Neutrophil (primary cell): ENCODE data around the gene PKN1.

Experiments used
- H3K27ac ChIP-seq: fragments of 200-600 bp; sonication (generic); 2 replicates; pipeline ENCODE4 v1.5.1; 2016; ENCODE audit warnings: mild to moderate bottlenecking, moderate library complexity
- H3K27me3 ChIP-seq: fragments of 200-600 bp; sonication (generic); 2 replicates; pipeline ENCODE4 v1.6.0; 2016; ENCODE audit warnings: mild to moderate bottlenecking
- H3K36me3 ChIP-seq: fragments of 200-600 bp; sonication (generic); 2 replicates; pipeline ENCODE4 v1.5.1; 2017
- H3K4me1 ChIP-seq, 2 experiments: fragments of 200-600 bp in 1 of 2; sonication (generic) in 1 of 2; 1 replicate in 1 of 2; 2 replicates in 1 of 2; pipeline versions ENCODE4 v1.5.1 to v1.6.1; 2013 to 2016; ENCODE audit warnings: low read depth in 1 of 2, low read length in 1 of 2, mild to moderate bottlenecking in 1 of 2, moderate library complexity in 1 of 2; ENCODE audit not compliant: control insufficient read depth in 1 of 2, insufficient read depth in 1 of 2
- H3K4me3 ChIP-seq, 2 experiments: fragments of 200-600 bp in 1 of 2; sonication (generic) in 1 of 2; 1 replicate in 1 of 2; 2 replicates in 1 of 2; pipeline ENCODE4 v1.5.1; 2013 to 2016; ENCODE audit warnings: low read depth in 1 of 2, low read length in 1 of 2, mild to moderate bottlenecking in 1 of 2, moderate library complexity in 1 of 2
- H3K9me3 ChIP-seq: fragments of 200-600 bp; sonication (generic); 2 replicates; pipeline ENCODE4 v1.5.1; 2016
- TF ChIP-seq, protein P1 (sequence below): fragments of 200-600 bp; sonication (generic); IDR thresholded peaks from 2 replicates; pipeline ENCODE4 v1.5.1; 2016; ENCODE audit warnings: antibody characterized with exemption

The PKN1 gene

DNA sequence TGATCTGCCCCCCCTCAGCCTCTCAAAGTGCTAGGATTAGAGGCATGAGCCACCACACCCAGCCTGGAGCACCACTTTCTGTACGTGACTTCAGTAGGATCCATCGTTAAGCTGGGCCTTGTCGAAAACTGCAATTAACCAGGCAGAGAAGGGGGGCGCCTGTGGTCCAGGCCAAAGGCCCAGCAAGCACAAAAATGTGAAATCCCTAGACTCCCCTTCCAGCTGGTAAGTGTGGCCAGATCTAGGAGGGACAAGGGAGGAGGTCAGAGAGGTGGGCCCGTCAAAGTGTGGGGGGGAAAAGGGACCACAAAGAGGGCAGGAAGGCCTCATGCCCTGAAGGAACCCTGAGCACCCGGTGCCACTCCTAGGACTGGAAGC is 27.7 kb upstream of the PKN1 start:
- peaks cover 11% of the 10 kb centered on the region for H3K9me3 ChIP-seq
- no peaks in the 10 kb centered on the region for H3K27me3 ChIP-seq
- H3K4me3 ChIP-seq: peak overlapping the region in 1 of 2 experiments; percentile 29
- TF ChIP-seq, protein P1, sequence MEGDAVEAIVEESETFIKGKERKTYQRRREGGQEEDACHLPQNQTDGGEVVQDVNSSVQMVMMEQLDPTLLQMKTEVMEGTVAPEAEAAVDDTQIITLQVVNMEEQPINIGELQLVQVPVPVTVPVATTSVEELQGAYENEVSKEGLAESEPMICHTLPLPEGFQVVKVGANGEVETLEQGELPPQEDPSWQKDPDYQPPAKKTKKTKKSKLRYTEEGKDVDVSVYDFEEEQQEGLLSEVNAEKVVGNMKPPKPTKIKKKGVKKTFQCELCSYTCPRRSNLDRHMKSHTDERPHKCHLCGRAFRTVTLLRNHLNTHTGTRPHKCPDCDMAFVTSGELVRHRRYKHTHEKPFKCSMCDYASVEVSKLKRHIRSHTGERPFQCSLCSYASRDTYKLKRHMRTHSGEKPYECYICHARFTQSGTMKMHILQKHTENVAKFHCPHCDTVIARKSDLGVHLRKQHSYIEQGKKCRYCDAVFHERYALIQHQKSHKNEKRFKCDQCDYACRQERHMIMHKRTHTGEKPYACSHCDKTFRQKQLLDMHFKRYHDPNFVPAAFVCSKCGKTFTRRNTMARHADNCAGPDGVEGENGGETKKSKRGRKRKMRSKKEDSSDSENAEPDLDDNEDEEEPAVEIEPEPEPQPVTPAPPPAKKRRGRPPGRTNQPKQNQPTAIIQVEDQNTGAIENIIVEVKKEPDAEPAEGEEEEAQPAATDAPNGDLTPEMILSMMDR: no peak
- peaks cover 100% of the 10 kb centered on the region for H3K36me3 ChIP-seq
- H3K4me1 ChIP-seq: peaks cover 0 to 8% of the 10 kb centered on the region in 2 experiments
- peak overlapping the region; percentile 65 for H3K27ac ChIP-seq

DNA sequence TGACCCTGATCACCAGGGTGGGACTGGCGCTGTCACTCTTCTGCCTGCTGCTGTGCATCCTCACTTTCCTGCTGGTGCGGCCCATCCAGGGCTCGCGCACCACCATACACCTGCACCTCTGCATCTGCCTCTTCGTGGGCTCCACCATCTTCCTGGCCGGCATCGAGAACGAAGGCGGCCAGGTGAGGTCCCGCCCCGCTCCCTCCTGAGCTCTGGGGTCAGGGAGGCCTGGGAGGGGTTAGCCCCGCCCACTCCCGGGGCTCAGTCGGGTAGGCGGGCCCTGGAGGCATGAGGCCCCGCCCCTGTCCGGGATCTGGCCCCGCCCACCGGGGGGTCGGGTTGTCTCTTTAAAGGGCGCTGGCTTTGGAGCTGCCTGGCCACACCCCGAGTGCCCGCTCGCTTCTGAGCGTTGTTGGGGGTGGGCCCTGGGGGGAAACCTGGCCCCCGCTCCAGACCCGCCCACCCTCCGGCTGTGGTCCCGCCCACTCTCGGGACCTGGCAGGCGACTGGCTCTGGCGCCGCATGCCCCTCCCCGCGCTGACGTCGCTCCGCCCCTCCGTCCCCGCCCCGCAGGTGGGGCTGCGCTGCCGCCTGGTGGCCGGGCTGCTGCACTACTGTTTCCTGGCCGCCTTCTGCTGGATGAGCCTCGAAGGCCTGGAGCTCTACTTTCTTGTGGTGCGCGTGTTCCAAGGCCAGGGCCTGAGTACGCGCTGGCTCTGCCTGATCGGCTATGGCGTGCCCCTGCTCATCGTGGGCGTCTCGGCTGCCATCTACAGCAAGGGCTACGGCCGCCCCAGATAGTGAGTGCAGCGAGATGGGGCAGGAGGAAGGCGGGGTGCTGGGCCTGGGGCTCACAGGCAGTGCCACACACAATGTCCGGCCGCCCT is 27.1 kb upstream of the PKN1 start:
- TF ChIP-seq, protein P1: peak; percentile 92
- Histone ChIP-seq H3K9me3 (peaks cover 11% of the 10 kb centered on the region), H3K27ac (peak overlapping the region; percentile 65), H3K4me3 (peak overlapping the region; percentile 29 to 59), H3K27me3 (no peaks in the 10 kb centered on the region), H3K36me3 (peaks cover 100% of the 10 kb centered on the region), H3K4me1 (peaks cover 0 to 8% of the 10 kb centered on the region in 2 experiments)

DNA sequence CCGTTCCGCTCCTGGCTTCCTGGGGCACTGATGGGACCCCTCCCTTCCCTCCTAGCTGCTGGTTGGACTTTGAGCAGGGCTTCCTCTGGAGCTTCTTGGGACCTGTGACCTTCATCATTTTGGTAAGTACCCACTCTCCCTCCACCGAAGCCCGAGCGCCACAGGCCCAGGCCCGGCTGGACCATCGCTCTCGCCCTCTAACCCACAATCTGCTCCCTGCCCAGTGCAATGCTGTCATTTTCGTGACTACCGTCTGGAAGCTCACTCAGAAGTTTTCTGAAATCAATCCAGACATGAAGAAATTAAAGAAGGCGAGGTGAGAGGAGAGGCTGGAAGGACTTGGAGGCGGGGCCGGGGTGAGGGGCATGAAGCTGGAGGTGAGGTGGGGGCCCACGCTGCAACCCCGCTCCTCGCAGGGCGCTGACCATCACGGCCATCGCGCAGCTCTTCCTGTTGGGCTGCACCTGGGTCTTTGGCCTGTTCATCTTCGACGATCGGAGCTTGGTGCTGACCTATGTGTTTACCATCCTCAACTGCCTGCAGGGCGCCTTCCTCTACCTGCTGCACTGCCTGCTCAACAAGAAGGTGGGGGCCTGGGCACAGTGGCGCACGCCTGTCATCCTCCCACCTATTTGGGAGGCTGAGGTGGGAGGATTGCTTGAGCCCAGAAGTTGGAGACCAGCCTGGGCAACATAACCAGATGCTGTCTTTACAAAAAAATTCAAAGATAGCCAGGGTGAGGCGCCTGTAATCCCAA is 26.3 kb upstream of the PKN1 start:
- peaks cover 0 to 8% of the 10 kb centered on the region in 2 experiments for H3K4me1 ChIP-seq
- no peaks in the 10 kb centered on the region for H3K27me3 ChIP-seq
- H3K36me3 ChIP-seq: peaks cover 100% of the 10 kb centered on the region
- peaks cover 11% of the 10 kb centered on the region for H3K9me3 ChIP-seq
- H3K27ac ChIP-seq: peak overlapping the region; percentile 65
- TF ChIP-seq, protein P1: no peak
- peak overlapping the region in 1 of 2 experiments; percentile 59 for H3K4me3 ChIP-seq

DNA sequence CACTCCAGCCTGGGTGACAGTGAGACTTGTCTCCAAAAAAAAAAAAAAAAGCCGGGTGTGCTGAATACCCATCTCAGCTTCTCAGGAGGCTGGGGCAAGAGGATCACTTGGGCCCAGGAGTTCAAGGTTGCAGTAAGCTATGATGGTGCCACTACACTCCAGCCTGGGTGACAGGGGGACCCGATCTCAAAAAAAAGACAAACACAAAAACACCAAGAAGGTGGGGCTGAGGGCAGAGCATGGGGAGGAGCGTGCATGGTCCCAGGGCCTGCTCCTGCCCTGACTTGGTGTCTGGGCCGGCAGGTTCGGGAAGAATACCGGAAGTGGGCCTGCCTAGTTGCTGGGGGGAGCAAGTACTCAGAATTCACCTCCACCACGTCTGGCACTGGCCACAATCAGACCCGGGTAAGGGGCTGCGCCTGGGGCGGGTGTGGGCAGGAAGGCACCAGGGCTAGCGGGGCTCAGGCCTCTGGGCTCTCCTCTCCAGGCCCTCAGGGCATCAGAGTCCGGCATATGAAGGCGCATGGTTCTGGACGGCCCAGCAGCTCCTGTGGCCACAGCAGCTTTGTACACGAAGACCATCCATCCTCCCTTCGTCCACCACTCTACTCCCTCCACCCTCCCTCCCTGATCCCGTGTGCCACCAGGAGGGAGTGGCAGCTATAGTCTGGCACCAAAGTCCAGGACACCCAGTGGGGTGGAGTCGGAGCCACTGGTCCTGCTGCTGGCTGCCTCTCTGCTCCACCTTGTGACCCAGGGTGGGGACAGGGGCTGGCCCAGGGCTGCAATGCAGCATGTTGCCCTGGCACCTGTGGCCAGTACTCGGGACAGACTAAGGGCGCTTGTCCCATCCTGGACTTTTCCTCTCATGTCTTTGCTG is 25.3 kb upstream of the PKN1 start:
- H3K4me1 ChIP-seq: peaks cover 0 to 8% of the 10 kb centered on the region in 2 experiments
- H3K9me3 ChIP-seq: peaks cover 11% of the 10 kb centered on the region
- peaks cover 100% of the 10 kb centered on the region for H3K36me3 ChIP-seq
- no peak overlapping the region for H3K4me3 ChIP-seq
- H3K27ac ChIP-seq: peak overlapping the region; percentile 32
- TF ChIP-seq, protein P1: no peak
- H3K27me3 ChIP-seq: no peaks in the 10 kb centered on the region
